GM12874 (cell line): ENCODE data around the gene APCDD1.

Source experiments
- TF ChIP-seq, protein P1 (sequence below): IDR thresholded peaks from 2 replicates; pipeline ENCODE4 v1.5.1; 2011; ENCODE audit warnings: low read depth, mild to moderate bottlenecking, control low read depth, low read length, moderate library complexity; ENCODE audit not compliant: insufficient read depth

Gene APCDD1

GRCh38 chr18:10412933-10413332 is 41.5 kb upstream of the APCDD1 start:
- TF ChIP-seq, protein P1, sequence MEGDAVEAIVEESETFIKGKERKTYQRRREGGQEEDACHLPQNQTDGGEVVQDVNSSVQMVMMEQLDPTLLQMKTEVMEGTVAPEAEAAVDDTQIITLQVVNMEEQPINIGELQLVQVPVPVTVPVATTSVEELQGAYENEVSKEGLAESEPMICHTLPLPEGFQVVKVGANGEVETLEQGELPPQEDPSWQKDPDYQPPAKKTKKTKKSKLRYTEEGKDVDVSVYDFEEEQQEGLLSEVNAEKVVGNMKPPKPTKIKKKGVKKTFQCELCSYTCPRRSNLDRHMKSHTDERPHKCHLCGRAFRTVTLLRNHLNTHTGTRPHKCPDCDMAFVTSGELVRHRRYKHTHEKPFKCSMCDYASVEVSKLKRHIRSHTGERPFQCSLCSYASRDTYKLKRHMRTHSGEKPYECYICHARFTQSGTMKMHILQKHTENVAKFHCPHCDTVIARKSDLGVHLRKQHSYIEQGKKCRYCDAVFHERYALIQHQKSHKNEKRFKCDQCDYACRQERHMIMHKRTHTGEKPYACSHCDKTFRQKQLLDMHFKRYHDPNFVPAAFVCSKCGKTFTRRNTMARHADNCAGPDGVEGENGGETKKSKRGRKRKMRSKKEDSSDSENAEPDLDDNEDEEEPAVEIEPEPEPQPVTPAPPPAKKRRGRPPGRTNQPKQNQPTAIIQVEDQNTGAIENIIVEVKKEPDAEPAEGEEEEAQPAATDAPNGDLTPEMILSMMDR, result no peak

GRCh38 chr18:10413722-10414121 is 40.7 kb upstream of the APCDD1 start:
- TF ChIP-seq, protein P1, result no peak

DNA sequence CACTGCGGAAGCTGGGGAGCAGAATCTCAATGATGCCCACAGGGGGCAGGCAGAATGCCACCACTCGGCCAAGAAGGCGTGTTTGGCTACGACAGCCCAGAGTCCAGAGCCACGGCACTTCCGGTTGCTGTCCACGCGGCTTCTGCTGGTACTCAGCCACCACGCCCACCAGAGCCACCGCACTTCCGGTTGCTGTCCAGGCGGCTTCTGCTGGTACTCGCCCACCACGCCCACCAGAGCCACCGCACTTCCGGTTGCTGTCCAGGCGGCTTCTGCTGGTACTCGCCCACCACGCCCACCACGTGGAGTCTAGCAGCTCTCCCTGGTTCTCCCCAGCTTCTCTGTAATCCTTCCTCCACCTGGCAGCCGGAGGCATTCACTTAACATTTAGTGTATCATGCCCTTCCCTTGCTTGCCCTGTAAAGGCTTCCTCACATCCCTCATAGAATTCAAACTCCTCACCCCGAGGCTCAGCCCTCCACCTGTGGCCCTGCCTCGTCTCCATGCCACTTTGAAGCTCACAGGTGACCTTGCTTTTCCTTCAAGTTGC is 40.1 kb upstream of the APCDD1 start:
- TF ChIP-seq, protein P1, result no peak

DNA sequence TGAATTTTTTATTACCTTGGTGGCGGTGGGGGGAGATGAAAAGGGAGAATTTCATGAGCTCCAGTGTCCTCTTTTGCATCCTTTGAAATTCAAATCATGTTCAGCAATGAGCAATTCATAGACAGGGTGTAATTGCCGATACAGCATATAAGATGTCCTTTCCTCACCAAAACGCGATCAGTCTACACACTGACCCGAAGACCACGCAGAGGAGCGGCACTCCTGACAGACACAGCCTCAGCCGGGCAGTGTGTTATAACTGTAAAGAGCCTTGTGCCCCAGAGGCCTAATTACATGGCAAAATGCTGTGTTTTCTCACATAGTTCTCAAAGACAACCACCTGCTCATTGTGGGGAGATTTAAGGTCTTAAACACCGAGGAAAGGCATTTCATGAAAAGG is 38.4 kb upstream of the APCDD1 start:
- TF ChIP-seq, protein P1, result no peak

DNA sequence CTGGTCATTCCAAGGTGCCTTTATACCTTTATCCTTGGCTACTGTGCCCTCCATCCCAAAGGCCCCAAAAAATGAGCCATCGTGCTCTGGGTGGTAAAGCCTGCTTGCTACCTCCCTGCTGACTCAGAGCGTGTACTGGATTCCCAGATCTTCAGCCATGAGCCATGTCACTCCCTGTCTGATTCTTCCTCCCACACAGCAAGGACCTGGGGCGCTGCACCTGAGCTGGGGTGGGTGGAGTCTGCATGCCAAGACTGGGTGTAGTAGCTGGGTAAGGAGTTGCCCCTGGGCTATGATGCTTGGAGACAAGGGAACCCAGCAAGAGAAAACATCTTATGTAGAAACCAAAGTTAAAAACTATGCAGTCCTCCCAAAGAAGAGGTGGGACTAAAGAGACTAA is 37.2 kb upstream of the APCDD1 start:
- TF ChIP-seq, protein P1, result no peak

- TF ChIP-seq, protein P1, result no peak
Observed at GRCh38 chr18:10417664-10418063, 36.8 kb upstream of the APCDD1 start.

- TF ChIP-seq, protein P1, result no peak
Observed at GRCh38 chr18:10418836-10419235, 35.6 kb upstream of the APCDD1 start.
